Neural crest cell (in vitro differentiated cells): ENCODE measurements around the gene PHYH. TPM values are rescaled to one million over a fixed set of nuclear protein-coding genes. Genes with fewer than 3 reads are reported as not detected.
"Not testable (repeated sequence)": the region's sequence is repeated elsewhere in the genome, so short reads cannot be mapped to it uniquely, and the experiment has no call there.

Source experiments
- DNase-seq: peaks from one replicate; pipeline ENCODE4 v3.0.0; 2021; ENCODE audit warnings: low read depth, mixed read lengths, low spot score
- H3K27ac Mint-ChIP-seq: one replicate; pipeline ENCODE4 v1.8.0; 2021; ENCODE audit warnings: mild to moderate bottlenecking, mixed read lengths; ENCODE audit not compliant: unreplicated experiment
- H3K27me3 Mint-ChIP-seq: 2 replicates; pipeline ENCODE4 v1.8.0; 2021; ENCODE audit warnings: low read depth, mild to moderate bottlenecking, mixed read lengths
- H3K36me3 Mint-ChIP-seq: 2 replicates; pipeline ENCODE4 v1.8.0; 2021; ENCODE audit warnings: low read depth, mild to moderate bottlenecking, mixed read lengths
- H3K4me1 Mint-ChIP-seq: 2 replicates; pipeline ENCODE4 v1.8.0; 2021; ENCODE audit warnings: mixed read lengths
- H3K4me3 Mint-ChIP-seq: one replicate; pipeline ENCODE4 v1.8.0; 2021; ENCODE audit warnings: mild to moderate bottlenecking, mixed read lengths
- H3K9me3 Mint-ChIP-seq: 2 replicates; pipeline ENCODE4 v1.8.0; 2021; ENCODE audit warnings: mixed read lengths
- CTCF ChIP-seq: fragments of 200-600 bp; sonication (generic); conservative IDR thresholded peaks from 2 replicates; pipeline ENCODE4 v1.5.0; 2021; ENCODE audit warnings: antibody characterized with exemption, mild to moderate bottlenecking
- total RNA-seq: library from RNA; stranded (reverse); gene quantifications from 2 replicates; pipeline ENCODE4 v1.2.1, GENCODE V29; 2021

PHYH gene
- total RNA-seq, 1 donor from 2014 or later = 14.9 TPM

GRCh38 chr10:13247784-13248183, 52.1 kb downstream of the PHYH start:
- Mint-ChIP-seq H3K4me3 (no peak overlapping the region), H3K4me1 (no peaks in the 10 kb centered on the region), H3K27ac (no peak overlapping the region), H3K36me3 (no peaks in the 10 kb centered on the region), H3K27me3 (no peaks in the 10 kb centered on the region), H3K9me3 (no peaks in the 10 kb centered on the region)
- no peak for TF ChIP-seq CTCF
- DNase-seq = no peak

GRCh38 chr10:13247246-13247645, 52.6 kb downstream of the PHYH start:
- no peak for TF ChIP-seq CTCF
- Mint-ChIP-seq H3K27ac (no peak overlapping the region), H3K9me3 (no peaks in the 10 kb centered on the region), H3K4me3 (no peak overlapping the region), H3K36me3 (no peaks in the 10 kb centered on the region), H3K27me3 (no peaks in the 10 kb centered on the region), H3K4me1 (no peaks in the 10 kb centered on the region)
- DNase-seq = no peak

GRCh38 chr10:13242260-13242659, 57.6 kb downstream of the PHYH start:
- not testable (repeated sequence) for H3K27ac Mint-ChIP-seq, H3K4me1 Mint-ChIP-seq, DNase-seq, H3K4me3 Mint-ChIP-seq, H3K27me3 Mint-ChIP-seq, H3K9me3 Mint-ChIP-seq, H3K36me3 Mint-ChIP-seq

GRCh38 chr10:13241613-13242012, 58.3 kb downstream of the PHYH start:
- Mint-ChIP-seq H3K9me3 (no peaks in the 10 kb centered on the region), H3K4me3 (no peak overlapping the region), H3K27me3 (no peaks in the 10 kb centered on the region), H3K36me3 (no peaks in the 10 kb centered on the region), H3K27ac (no peak overlapping the region), H3K4me1 (no peaks in the 10 kb centered on the region)
- TF ChIP-seq CTCF = no peak
- no peak for DNase-seq

- H3K27ac Mint-ChIP-seq = no peak overlapping the region
- no peak overlapping the region for H3K4me3 Mint-ChIP-seq
Measured at GRCh38 chr10:13239923-13240322, 59.9 kb downstream of the PHYH start.

More at GRCh38 chr10:13239923-13240322, 59.9 kb downstream of the PHYH start:
- no peaks in the 10 kb centered on the region for H3K9me3 Mint-ChIP-seq
- no peaks in the 10 kb centered on the region for H3K4me1 Mint-ChIP-seq
- no peak for TF ChIP-seq CTCF
- no peak for DNase-seq
- no peaks in the 10 kb centered on the region for H3K36me3 Mint-ChIP-seq
- no peaks in the 10 kb centered on the region for H3K27me3 Mint-ChIP-seq
